Measurements from ENCODE around the gene BANP. TPM values are rescaled to one million over a fixed set of nuclear protein-coding genes. Genes with fewer than 3 reads are reported as not detected.
"Not testable (repeated sequence)": the region's sequence is repeated elsewhere in the genome, so short reads cannot be mapped to it uniquely, and the experiment has no call there.

BANP gene
- total RNA-seq, 4 donors from 2014 or later, result 18.9 to 33.6 (median 28.2) TPM

DNA sequence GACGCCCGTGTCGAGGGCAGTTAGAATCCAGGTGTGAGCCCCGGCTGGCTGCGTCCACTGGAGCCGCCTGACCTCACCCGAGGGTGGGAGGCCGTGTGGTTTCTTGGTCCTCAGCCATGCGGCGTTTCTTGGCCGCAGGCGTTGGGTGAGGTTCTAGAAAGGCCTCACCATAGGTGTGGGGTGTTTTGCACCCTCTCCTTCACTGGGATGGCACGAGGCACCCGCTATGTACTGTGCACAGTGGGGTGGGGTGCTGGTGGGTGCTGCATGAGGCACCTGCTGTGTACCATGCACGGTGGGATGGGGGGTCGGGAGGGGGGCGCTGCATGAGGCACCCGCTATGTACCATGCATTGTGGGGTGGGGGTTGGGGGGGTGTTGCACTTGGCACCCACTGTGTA lies 169.6 kb downstream of the BANP start:
- H3K27ac ChIP-seq (replicated peaks in 1 of 4), result no peak overlapping the region

DNA sequence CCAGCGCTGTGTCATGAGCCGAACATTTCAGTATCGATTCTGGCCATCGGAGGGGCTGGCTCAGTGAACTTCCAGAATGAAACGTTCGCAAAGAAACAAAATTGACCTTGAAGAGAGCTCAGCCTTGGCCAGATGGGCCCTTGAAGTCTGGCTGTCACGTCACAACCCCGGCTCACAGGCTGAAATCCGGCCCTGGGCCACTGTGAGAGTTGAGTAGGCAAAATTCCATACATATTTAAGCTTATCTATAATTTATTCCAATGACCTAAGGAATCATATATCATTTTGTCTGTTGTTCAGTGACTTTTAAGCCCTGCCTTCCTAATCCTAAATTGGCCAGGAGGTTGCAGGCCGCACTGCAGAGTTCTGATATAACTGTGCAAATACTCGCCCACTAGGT lies 170.2 kb downstream of the BANP start:
- peaks cover 0 to 25% (median 0%) of the 10 kb centered on the region in 4 donors for H3K27me3 ChIP-seq
- intact Hi-C loops (cut with DNase I); DNase-seq (ENCODE audit: extremely low spot score); H3K27ac ChIP-seq (replicated peaks in 1 of 4); H3K36me3 ChIP-seq; H3K4me3 ChIP-seq; H3K9me3 ChIP-seq: not testable (repeated sequence)
- 88% methylated on average over 10 of the region's 11 CpGs for WGBS
- peaks cover 0 to 12% (median 2%) of the 10 kb centered on the region in 4 donors for H3K4me1 ChIP-seq

More for the DNA sequence above, 169.6 kb downstream of the BANP start:
- WGBS, result 94% methylated on average over 6 of the region's 18 CpGs
- no peak for DNase-seq (ENCODE audit: extremely low spot score)
- H3K27me3 ChIP-seq, result peaks cover 0 to 30% (median 0%) of the 10 kb centered on the region in 4 donors
- H3K36me3 ChIP-seq, result no peaks in the 10 kb centered on the region
- peaks cover 0 to 12% (median 2%) of the 10 kb centered on the region in 4 donors for H3K4me1 ChIP-seq
- no peaks in the 10 kb centered on the region for H3K9me3 ChIP-seq
- H3K4me3 ChIP-seq, result no peak overlapping the region
- intact Hi-C loops (cut with DNase I), result no loop called here
- TF ChIP-seq POLR2AphosphoS5 (IDR thresholded peaks at IDR 0.05), result no peak
- no peak for TF ChIP-seq POLR2A (IDR thresholded peaks at IDR 0.05; ENCODE audit: low read depth)
- TF ChIP-seq EP300 (IDR thresholded peaks at IDR 0.05), result no peak
- TF ChIP-seq, protein P1, sequence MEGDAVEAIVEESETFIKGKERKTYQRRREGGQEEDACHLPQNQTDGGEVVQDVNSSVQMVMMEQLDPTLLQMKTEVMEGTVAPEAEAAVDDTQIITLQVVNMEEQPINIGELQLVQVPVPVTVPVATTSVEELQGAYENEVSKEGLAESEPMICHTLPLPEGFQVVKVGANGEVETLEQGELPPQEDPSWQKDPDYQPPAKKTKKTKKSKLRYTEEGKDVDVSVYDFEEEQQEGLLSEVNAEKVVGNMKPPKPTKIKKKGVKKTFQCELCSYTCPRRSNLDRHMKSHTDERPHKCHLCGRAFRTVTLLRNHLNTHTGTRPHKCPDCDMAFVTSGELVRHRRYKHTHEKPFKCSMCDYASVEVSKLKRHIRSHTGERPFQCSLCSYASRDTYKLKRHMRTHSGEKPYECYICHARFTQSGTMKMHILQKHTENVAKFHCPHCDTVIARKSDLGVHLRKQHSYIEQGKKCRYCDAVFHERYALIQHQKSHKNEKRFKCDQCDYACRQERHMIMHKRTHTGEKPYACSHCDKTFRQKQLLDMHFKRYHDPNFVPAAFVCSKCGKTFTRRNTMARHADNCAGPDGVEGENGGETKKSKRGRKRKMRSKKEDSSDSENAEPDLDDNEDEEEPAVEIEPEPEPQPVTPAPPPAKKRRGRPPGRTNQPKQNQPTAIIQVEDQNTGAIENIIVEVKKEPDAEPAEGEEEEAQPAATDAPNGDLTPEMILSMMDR (IDR thresholded peaks at IDR 0.05), result no peak

DNA sequence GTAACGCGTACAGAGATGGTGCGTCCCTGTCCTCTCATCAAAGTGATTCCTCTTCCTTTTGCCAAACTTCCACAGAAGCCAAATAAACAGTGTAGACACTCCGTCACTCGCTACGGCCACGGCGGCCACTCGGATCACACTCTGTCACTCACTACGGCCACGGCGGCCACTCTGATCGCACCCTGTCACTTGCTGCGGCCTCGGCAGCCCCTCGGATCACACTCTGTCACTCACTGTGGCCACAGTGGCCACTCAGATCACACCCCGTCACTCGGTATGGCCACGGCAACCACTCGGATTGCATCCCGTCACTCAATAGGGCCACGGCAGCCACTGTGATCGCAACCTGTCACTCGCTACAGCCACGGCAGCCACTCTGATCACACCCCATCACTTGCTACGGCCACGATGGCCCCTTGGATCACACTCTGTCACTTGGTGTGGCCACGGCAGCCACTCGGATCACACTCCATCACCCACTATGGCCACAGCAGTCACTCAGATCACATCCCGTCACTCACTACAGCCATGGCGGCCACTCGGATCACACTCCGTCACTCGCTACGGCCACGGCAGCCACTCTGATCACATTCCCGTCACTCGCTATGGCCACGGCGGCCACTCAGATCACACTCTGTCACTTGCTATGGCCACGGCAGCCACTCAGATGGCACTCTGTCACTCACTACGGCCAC lies 170.8 kb downstream of the BANP start:
- no peak overlapping the region for H3K27ac ChIP-seq (replicated peaks in 1 of 4)
- TF ChIP-seq EP300 (IDR thresholded peaks at IDR 0.05), result no peak
- intact Hi-C loops (cut with DNase I), result no loop called here
- WGBS, result 94% methylated on average over 42 of the region's 42 CpGs
- H3K4me1 ChIP-seq, result peaks cover 0 to 12% (median 0%) of the 10 kb centered on the region in 4 donors
- peaks cover 0 to 19% (median 0%) of the 10 kb centered on the region in 4 donors for H3K27me3 ChIP-seq
- H3K36me3 ChIP-seq, result no peaks in the 10 kb centered on the region
- H3K4me3 ChIP-seq, result no peak overlapping the region
- no peaks in the 10 kb centered on the region for H3K9me3 ChIP-seq
- no peak for DNase-seq (ENCODE audit: extremely low spot score)

Small RNAs within 50 kb of the gene (small RNA-seq; reads per million reads assigned to genes)
- gene AC127455.1, result 0 reads per million in 3 donors

Other genes starting within 250 kb of the BANP start
- 10 to 100 TPM; 22.2 to 41.5 (median 31.4) TPM for gene KLHDC4, start 185.4 kb upstream of the BANP start, total RNA-seq
- gene SLC7A5, start 81.9 kb upstream of the BANP start, total RNA-seq, result 10 to 100 TPM in 1 of 4 donors, 1 to 10 TPM in 3; 3.3 to 17.7 (median 4.3) TPM
- gene CA5A, start 14.9 kb upstream of the BANP start, total RNA-seq, result not detected

Measured in esophagus muscularis mucosa (tissue), 4 donors.